HG03095 (cell line): ENCODE measurements around the gene PNLIPRP1.

Experiments
- ATAC-seq: cut with Tn5 transposase; IDR thresholded peaks from one replicate; pipeline ENCODE4 v1.9.1; 2021; ENCODE audit warnings: moderate library complexity; ENCODE audit not compliant: unreplicated experiment

PNLIPRP1 gene

GRCh38 chr10:116598329-116598728, 7.6 kb downstream of the PNLIPRP1 start:
- ATAC-seq: no peak

GRCh38 chr10:116599991-116600390, 9.2 kb downstream of the PNLIPRP1 start:
- no peak for ATAC-seq

DNA sequence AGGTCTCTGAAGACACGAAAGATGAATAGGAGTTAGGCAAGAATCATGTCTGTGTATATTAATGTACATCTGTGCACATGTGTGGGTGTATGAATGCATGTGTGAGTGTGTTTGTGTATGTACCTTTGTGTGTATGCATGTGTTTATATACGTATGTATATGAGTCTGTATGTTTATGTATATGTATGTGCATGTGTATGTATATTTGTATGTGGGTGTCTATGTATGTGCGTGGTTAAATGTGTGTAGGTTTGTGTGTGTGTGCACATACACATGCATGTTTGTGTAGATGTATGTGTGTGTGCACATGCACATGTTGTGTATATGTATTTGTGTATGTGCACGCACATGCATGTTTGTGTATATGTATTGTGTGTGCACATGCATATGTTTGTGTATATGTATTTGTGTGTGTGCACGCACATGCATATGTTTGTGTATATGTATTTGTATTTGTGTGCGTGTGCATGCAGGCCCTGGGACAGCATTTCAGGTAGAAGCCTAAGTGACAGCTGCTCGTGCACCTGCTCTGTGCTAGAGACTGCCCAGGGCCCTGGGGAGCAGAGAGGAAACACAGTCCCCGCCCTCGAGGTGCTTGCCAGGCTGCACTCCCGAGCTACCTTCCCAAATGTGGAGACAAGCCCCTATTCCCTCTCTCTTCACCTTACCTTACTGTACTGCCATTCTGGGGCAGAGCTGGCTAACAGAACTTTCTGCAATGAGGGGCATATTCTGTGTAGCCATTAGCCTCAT, 12.1 kb downstream of the PNLIPRP1 start:
- no peak for ATAC-seq

DNA sequence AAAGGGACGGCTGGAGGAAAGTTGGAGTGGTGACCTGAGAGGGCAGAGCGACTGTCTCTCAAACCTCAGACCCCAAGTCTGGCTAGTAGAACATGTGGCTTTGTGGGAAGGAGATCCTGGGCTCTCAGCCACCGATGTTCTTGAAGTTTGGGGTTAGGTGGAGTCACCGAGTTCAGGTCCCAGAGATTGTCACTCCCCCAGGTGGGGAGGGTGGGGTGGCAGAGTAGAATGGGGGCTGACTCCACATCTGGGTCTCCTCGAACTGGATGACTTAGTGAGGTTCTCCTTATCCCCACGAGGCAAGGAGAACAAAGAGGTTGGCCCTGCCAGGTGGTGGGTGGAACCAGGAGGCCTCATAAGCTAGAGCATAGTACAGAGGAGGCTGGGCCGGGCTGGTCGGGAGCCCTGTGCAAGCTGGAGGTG, 15.3 kb downstream of the PNLIPRP1 start:
- ATAC-seq: no peak

DNA sequence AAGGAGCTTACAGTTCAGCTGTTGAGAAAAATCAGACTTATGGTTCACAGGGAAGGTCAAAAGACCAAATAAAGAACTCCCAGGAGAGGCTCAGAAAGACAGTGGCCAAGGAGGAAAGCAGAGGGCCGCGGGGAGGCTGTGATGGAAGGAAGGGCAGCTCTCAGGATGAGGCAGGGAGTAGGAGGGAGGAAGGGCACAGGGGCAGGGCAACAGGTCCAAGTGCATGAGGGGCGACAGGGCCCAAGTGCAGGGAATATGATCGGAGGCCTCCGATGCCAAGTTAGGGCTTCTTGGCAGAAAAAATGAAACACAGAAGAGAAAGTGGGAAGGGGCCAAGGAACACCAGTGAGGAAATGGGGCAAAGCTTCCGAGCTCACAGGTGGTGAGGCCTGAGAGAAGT, 16.6 kb downstream of the PNLIPRP1 start:
- ATAC-seq: no peak

DNA sequence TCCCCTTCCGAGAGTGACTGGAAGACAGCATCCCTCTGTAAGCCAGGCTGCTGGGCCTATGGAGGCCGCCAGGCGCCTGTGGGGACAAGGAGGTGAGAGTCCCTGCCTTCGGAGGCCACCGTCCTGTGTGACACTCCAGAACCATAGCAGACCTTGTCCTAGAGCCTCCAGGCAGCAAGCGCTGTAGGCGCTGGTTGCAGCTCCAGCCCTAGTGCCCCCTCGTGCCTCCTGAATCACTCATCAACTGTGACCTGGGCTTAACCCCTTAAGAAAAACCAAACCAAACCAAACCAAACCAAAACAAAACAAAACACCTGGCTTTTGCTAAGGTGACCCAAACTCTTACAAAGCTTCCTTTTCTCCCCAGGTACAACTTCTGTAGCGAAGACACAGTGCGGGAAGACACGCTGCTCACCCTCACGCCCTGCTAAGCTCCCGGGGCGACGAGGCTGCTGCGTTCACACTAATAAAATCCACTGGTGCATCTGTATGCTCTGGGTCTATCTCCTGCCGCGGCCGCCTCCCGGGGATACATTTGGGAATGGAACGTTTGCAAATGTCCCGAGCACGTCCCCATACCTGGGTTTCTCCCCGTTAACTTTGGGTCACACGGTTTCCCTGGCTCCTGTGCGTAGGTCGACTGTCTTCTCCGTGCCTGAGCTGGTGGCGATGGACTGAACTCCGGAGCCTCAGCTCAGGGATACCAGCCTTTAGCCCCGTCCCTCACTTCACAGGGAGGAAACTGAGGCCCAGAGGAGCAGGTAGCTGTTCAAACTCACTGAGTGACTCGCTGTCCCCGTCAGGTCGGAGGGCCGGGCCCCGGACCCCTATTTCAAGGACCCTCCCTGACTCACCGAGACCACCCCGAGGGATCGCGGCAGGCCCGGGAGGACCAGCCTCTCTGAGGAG, 18.2 kb downstream of the PNLIPRP1 start:
- no peak for ATAC-seq

- ATAC-seq: no peak
These were observed 19.8 kb downstream of the PNLIPRP1 start for GRCh38 chr10:116610443-116611152.

DNA sequence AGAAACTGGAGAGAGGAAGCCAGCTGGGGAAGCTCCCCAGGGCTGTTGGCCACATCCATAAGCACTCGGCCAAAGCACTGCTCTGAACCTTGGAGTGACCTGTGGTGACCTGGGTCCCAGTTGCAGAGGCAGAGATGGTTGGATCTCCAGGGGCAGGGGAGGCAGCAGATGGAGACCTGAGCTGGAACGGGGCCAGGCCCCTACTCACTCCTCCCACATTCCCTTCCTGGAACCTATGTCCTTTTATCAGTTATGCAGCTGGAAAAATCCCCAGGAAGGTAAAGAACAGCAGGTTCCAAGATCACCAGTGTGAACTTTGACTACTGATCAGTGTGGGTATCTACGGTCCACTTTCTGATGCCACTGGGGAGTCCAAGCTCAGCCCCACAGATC, 20.4 kb downstream of the PNLIPRP1 start:
- ATAC-seq: no peak

GRCh38 chr10:116612107-116612769, 21.5 kb downstream of the PNLIPRP1 start:
- ATAC-seq: no peak

- ATAC-seq: no peak
These were observed 22.7 kb downstream of the PNLIPRP1 start for GRCh38 chr10:116613471-116613870.

- no peak for ATAC-seq
These were observed 24.0 kb downstream of the PNLIPRP1 start for GRCh38 chr10:116614796-116615195.

DNA sequence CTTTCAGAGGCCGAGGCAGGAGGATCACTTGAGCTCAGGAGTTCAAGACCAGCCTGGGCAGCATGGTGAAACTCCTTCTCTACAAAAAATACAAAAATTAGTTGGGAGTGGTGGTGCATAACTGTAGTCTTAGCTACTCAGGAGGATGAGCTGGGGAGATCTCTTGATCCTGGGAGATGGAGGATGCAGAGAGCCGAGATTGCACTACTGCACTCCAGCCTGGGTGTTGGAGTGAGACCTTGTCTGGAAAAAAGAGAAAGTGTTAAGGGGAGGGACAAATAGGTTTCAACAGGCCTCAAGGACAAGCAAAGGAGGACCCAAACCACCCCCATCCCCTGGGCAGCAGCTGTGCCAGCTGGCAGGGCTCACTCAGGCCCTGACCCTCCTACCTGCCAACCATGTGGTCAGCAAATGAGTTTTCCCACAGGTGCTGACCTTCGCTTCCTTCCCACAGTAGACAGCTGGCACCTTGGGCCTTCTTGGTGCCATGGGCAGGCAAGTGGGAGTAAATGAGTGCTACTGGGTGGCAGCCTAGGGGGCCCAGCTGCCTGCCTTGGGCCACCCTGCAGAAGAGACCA, 24.5 kb downstream of the PNLIPRP1 start:
- ATAC-seq: no peak

- no peak for ATAC-seq
These were observed 30.0 kb downstream of the PNLIPRP1 start, which contains the start of gene PNLIPRP2 for GRCh38 chr10:116620423-116621400. PNLIPRP2 (plus strand) TSS chr10:116620953.

GRCh38 chr10:116621476-116621875, 30.7 kb downstream of the PNLIPRP1 start:
- no peak for ATAC-seq

DNA sequence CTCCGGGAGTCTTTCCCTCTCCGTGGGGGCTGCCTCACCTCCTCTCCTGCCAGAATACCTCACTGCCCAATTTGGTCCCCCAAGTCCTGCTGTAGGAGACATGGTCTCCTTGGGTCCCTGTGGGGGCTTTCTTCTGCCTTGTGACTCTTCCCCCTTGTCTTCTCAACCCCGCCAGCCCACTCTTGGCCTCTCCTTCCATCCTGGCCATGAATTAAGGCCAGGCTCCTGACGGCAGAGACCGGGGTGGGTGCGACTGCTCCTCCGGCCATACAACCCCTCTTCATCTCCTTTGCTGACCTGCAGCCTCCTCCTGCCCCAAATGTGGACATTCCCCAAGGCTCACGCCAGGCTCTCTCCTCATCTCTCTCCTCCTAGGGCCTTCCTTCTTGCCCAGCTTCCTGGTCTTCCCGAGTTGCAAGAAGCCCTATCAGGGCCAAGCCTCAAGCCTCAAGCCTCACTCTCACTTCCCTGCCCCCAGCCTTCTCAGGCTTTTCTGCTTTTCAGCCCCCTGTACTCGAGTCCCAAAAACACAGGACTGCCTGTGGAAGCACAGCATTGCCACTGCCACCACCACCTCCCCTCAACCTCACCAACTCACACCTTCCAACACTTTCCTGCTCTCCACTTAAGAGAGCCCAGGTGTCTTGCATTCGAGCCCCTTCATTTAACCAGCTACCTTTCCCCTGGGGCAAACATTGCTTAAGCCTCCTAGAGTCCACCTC, 31.3 kb downstream of the PNLIPRP1 start:
- no peak for ATAC-seq

DNA sequence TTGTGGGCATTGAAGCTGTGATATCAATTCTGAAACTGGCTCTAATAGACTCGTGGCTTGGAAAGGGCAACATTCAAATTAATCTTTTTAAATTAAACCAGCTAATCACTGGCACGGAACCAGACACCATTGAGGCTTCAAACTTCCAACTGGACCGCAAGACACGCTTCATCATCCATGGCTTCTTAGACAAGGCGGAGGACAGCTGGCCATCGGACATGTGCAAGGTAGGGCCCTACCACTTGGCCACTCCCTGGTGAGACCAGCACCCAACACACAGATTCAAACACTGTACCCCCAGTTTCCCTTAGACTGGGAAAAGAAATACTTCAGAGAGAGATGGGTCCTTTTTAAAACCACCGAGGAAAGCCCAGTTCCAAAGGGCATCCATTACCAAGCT, 35.1 kb downstream of the PNLIPRP1 start:
- ATAC-seq: no peak

- no peak for ATAC-seq
These were observed 36.1 kb downstream of the PNLIPRP1 start for GRCh38 chr10:116626815-116627214.

DNA sequence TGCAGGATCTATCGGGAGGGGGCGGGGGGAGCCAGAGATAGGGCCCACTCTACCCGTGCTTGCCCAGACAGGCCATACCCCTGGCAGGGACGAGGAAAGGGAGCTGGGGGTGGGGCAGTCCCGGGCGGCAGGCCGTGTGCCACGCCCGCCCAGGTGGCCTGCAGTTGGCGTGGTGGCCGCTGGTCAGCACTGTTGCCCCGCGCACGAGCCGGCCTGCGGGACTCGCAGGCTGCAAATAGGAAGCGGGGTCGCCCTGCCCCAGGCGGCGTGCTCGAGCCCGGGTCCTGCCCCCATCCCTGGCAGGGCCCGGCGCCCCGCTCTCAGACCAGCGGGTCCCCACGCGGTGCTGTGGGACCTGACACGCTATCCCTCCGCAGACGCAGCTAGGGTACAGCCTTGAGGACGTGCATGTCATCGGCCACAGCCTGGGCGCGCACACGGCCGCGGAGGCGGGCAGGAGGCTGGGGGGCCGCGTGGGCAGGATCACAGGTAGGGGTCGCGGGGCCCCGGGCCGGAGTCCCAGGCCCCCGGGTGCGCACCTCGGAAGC, 36.7 kb downstream of the PNLIPRP1 start:
- no peak for ATAC-seq
